GM12874 (cell line): ENCODE results near the gene CHCHD6.

Experiments used
- CTCF ChIP-seq: IDR thresholded peaks from 2 replicates; pipeline ENCODE4 v1.5.1; 2011; ENCODE audit warnings: low read depth, mild to moderate bottlenecking, control low read depth, low read length, moderate library complexity; ENCODE audit not compliant: insufficient read depth

The CHCHD6 gene

GRCh38 chr3:126937533-126937932 lies 233.5 kb downstream of the CHCHD6 start:
- TF ChIP-seq CTCF, result no peak

- no peak for TF ChIP-seq CTCF
Observed at GRCh38 chr3:126937973-126938372, 233.9 kb downstream of the CHCHD6 start.

- TF ChIP-seq CTCF, result no peak
Observed at GRCh38 chr3:126938520-126939337, 234.7 kb downstream of the CHCHD6 start.

- TF ChIP-seq CTCF, result 0 out of 2 replicates have a peak, but pooled peaks have one; percentile 20
Observed at GRCh38 chr3:126939338-126939718, 235.3 kb downstream of the CHCHD6 start.

- no peak for TF ChIP-seq CTCF
Observed at GRCh38 chr3:126939733-126940132, 235.7 kb downstream of the CHCHD6 start.

GRCh38 chr3:126941721-126942270 lies 237.8 kb downstream of the CHCHD6 start:
- no peak for TF ChIP-seq CTCF

- no peak for TF ChIP-seq CTCF
Observed at GRCh38 chr3:126944089-126944965, 240.3 kb downstream of the CHCHD6 start.
